GM12878 (cell line): ENCODE data around the gene PHB1. TPM values are rescaled to one million over a fixed set of nuclear protein-coding genes. Genes with fewer than 3 reads are reported as not detected.

Experiments used
- BCLAF1 ChIP-seq: fragments of 450-650 bp; IDR thresholded peaks from 2 replicates; pipeline ENCODE4 v1.6.1; 2017; ENCODE audit warnings: antibody characterized with exemption, mild to moderate bottlenecking, moderate library complexity
- CBFB ChIP-seq: IDR thresholded peaks from 2 replicates; pipeline ENCODE4 v1.6.1; 2016; ENCODE audit warnings: antibody characterized with exemption, low read depth
- CREM ChIP-seq: IDR thresholded peaks from 2 replicates; pipeline ENCODE4 v1.6.1; 2014; ENCODE audit warnings: antibody characterized with exemption, low read depth
- E2F4 ChIP-seq: IDR thresholded peaks from 2 replicates; pipeline ENCODE4 v1.6.1; 2012; ENCODE audit warnings: low read depth, low read length, improper control_type of control experiment
- EED ChIP-seq: sonication (generic); IDR thresholded peaks from 2 replicates; pipeline ENCODE4 v1.6.1; 2016; ENCODE audit warnings: antibody characterized with exemption, low read depth
- HCFC1 ChIP-seq: fragments of 150-350 bp; IDR thresholded peaks from 2 replicates; pipeline ENCODE4 v1.6.1; 2014; ENCODE audit warnings: low read length
- NRF1 ChIP-seq: conservative IDR thresholded peaks from 2 replicates; pipeline ENCODE4 v1.6.1; 2011; ENCODE audit warnings: mild to moderate bottlenecking, low read depth, low read length, improper control_type of control experiment
- TCF12 ChIP-seq: IDR thresholded peaks from 2 replicates; pipeline ENCODE4 v1.6.1; 2011; ENCODE audit warnings: low read depth, mild to moderate bottlenecking, low read length
- ZBTB40 ChIP-seq: fragments of 450-650 bp; IDR thresholded peaks from 2 replicates; pipeline ENCODE4 v1.6.1; 2016; ENCODE audit warnings: mild to moderate bottlenecking, moderate library complexity, borderline replicate concordance
- ZNF384 ChIP-seq: IDR thresholded peaks from 2 replicates; pipeline ENCODE4 v1.6.1; 2012; ENCODE audit warnings: low read depth, mild to moderate bottlenecking, low read length, improper control_type of control experiment, borderline replicate concordance
- polyA plus RNA-seq, 11 experiments: library from polyadenylated mRNA; depleted of rRNA in 4 of 11; unstranded in 6 of 11; stranded (reverse) in 5 of 11; fragments of >200 nt; fragmentation: Nextera tagmentation in 4 of 11; fragmentation: Illumina TruSeq in 1 of 11; extraction: Ambion mirVana in 4 of 11; extraction: Trizol in 1 of 11; gene quantifications; 1 replicate in 1 of 11; 2 replicates in 10 of 11; pipeline versions ENCODE4 v1.2.1 to v1.2.3, GENCODE V29; 2011 to 2016; ENCODE audit warnings: inconsistent platforms in 2 of 11, missing spikeins in 2 of 11, low read depth in 1 of 11
- total RNA-seq, 4 experiments: library from RNA; depleted of rRNA in 3 of 4; stranded (reverse); fragments of >200 nt in 3 of 4; fragmentation: Illumina TruSeq in 1 of 4; extraction: Trizol in 1 of 4; gene quantifications; 2 replicates each; pipeline versions ENCODE4 v1.2.1 to v1.2.3, GENCODE V29; 2013 to 2021

The PHB1 gene
- total and polyA plus RNA-seq, 10 of the 15 experiments (the other 5 are each of a cell fraction or from before 2014, with no cell fraction given): 117 to 466 (median 248) TPM

GRCh38 chr17:49363251-49363650 is 51.4 kb downstream of the PHB1 start (continued):
- TF ChIP-seq BCLAF1: no peak
- TF ChIP-seq TCF12: no peak
- no peak for TF ChIP-seq E2F4
- TF ChIP-seq ZNF384: no peak
- no peak for TF ChIP-seq EED
- no peak for TF ChIP-seq HCFC1
- TF ChIP-seq CBFB: no peak
- no peak for TF ChIP-seq NRF1
- no peak for TF ChIP-seq ZBTB40
- no peak for TF ChIP-seq CREM
- TF ChIP-seq, all 136 proteins: peak for 0
